Ovary (tissue), 9 donors: ENCODE measurements around the gene IER2. TPM values are rescaled to one million over a fixed set of nuclear protein-coding genes. Genes with fewer than 3 reads are reported as not detected.
"Not testable (repeated sequence)": the region's sequence is repeated elsewhere in the genome, so short reads cannot be mapped to it uniquely, and the experiment has no call there.

Source experiments
- DNase-seq, 5 donors: peaks; one replicate each; pipeline ENCODE4 v3.0.0-alpha.2; 2019 to 2020
- H3K27ac ChIP-seq, 2 donors: fragments of 200-600 bp; one replicate each; pipeline versions ENCODE4 v1.5.1 to v1.8.0; 2019 to 2022
- H3K27me3 ChIP-seq: fragments of 200-600 bp; one replicate; pipeline ENCODE4 v1.8.0; 2022
- H3K36me3 ChIP-seq: fragments of 200-600 bp; sonication (generic); one replicate; pipeline ENCODE4 v1.5.1; 2019
- H3K4me1 ChIP-seq: one replicate; pipeline ENCODE4 v1.8.1; 2013; ENCODE audit warnings: mild to moderate bottlenecking, moderate library complexity; ENCODE audit not compliant: insufficient read depth
- H3K4me3 ChIP-seq: fragments of 200-600 bp; sonication (generic); one replicate; pipeline ENCODE4 v1.5.1; 2017
- H3K9me3 ChIP-seq, 2 donors: fragments of 200-600 bp in 1 of 2; sonication (generic) in 1 of 2; one replicate each; pipeline versions ENCODE4 v1.5.1 to v1.8.1; 2013 to 2019; ENCODE audit warnings: mild to moderate bottlenecking in 1 of 2, moderate library complexity in 1 of 2
- CTCF ChIP-seq, 3 donors: fragments of 450-650 bp in 2 of 3; fragments of 200-600 bp in 1 of 3; IDR thresholded peaks; one replicate each; pipeline versions ENCODE4 v1.5.1 to v1.8.0; 2016 to 2022; ENCODE audit warnings: antibody characterized with exemption in 3 of 3, mild to moderate bottlenecking in 1 of 3
- EP300 ChIP-seq: sonication (generic); formaldehyde crosslinking; IDR thresholded peaks from one replicate; pipeline ENCODE4 v1.6.1; 2017; ENCODE audit warnings: antibody characterized with exemption
- POLR2A ChIP-seq: fragments of 450-650 bp; IDR thresholded peaks from one replicate; pipeline ENCODE4 v1.6.1; 2017; ENCODE audit warnings: antibody characterized with exemption, mild to moderate bottlenecking, moderate library complexity
- WGBS, 3 donors: extraction: QIAGEN DNeasy Blood & Tissue Kit in 1 of 3; methylation state at CpG; one replicate each; pipeline versions ENCODE4 v1.1.5 to v1.1.7; 2013 to 2017; 5-methylcytosine and 5-hydroxymethylcytosine counted together
- intact Hi-C, 4 donors: fragments of 100-400 bp; cut with DNase I; formaldehyde crosslinking; loops; one replicate each; pipeline versions ENCODE4 v1.11.0 to v1.15.1; 2022 to 2023
- polyA plus RNA-seq, 2 donors: library from polyadenylated mRNA; stranded (reverse); fragments of 200-250 nt in 1 of 2; fragments of 350-450 nt in 1 of 2; fragmentation: Illumina TruSeq in 1 of 2; extraction: RNeasy Lipid Tissue Mini Kit (QIAGEN cat#74804) in 1 of 2; gene quantifications; one replicate each; pipeline ENCODE4 v1.2.3, GENCODE V29; 2013 to 2014
- total RNA-seq, 7 donors: library from RNA; depleted of rRNA in 2 of 7; stranded (reverse); fragments of >200 nt in 2 of 7; fragmentation: NEBNext Ultra II Directional in 3 of 7; extraction: Animal tissue kit (Norgen Biotek cat#: 25700) in 3 of 7; gene quantifications; one replicate each; pipeline versions ENCODE4 v1.1.0 to v1.2.4, GENCODE V29; 2016 to 2023
- donor health status: DM: no; HTN: no; CAD: no; lungs with moderate emphysema.
- donor health status: DM: no; HTN: no; CAD: no.
- donor health status: Bipolar disorder and iron deficiency.
- donor health status: DM: yes; HTN: yes; CAD: no.
- donor health status: DM: no; HTN: no; CAD: no.
- donor health status: DM: yes; HTN: yes; CAD: no.

Gene IER2
- total and polyA plus RNA-seq, 9 donors, result 47.4 to 301 (median 79.9) TPM

- Histone ChIP-seq H3K36me3 (no peaks in the 10 kb centered on the region), H3K27me3 (no peaks in the 10 kb centered on the region), H3K4me1 (peaks cover 7% of the 10 kb centered on the region), H3K9me3 (no peaks in the 10 kb centered on the region), H3K27ac (peak overlapping the region; percentile 71 to 73), H3K4me3 (no peak overlapping the region)
- TF ChIP-seq CTCF (IDR thresholded peaks at IDR 0.05), result no peak
- no peak for TF ChIP-seq POLR2A
- no peak for TF ChIP-seq EP300
- no peak for DNase-seq
- 77 to 81% (median 80%) methylated on average over 19 of the region's 19 CpGs for WGBS, 3 donors
- intact Hi-C loops, result loop anchor here in 1 of 4 donors (10.0 kb wide), 1 partner anchor 699 kb away; no protein-coding TSS in a partner anchor
Measured at GRCh38 chr19:13165162-13165997, 15.2 kb downstream of the IER2 start.

GRCh38 chr19:13166151-13166550 is 15.9 kb downstream of the IER2 start:
- H3K36me3 ChIP-seq, H3K27me3 ChIP-seq, H3K4me3 ChIP-seq, DNase-seq, H3K9me3 ChIP-seq, H3K4me1 ChIP-seq, H3K27ac ChIP-seq: not testable (repeated sequence)
- WGBS, 3 donors, result 94 to 96% (median 95%) methylated on average over 3 of the region's 3 CpGs
- intact Hi-C loops, result loop anchor here in 1 of 4 donors (10.0 kb wide), 1 partner anchor 699 kb away; no protein-coding TSS in a partner anchor

GRCh38 chr19:13169769-13170168 is 19.6 kb downstream of the IER2 start:
- Histone ChIP-seq H3K9me3 (no peaks in the 10 kb centered on the region), H3K4me3 (no peak overlapping the region), H3K36me3 (no peaks in the 10 kb centered on the region), H3K4me1 (no peaks in the 10 kb centered on the region), H3K27ac (no peak overlapping the region), H3K27me3 (no peaks in the 10 kb centered on the region)
- no peak for TF ChIP-seq POLR2A
- TF ChIP-seq CTCF (IDR thresholded peaks at IDR 0.05), result no peak
- no peak for TF ChIP-seq EP300
- intact Hi-C loops, result loop anchor here in 1 of 4 donors (10.0 kb wide), 1 partner anchor 695 kb away; no protein-coding TSS in a partner anchor
- 79 to 85% (median 81%) methylated on average over 5 of the region's 5 CpGs for WGBS, 3 donors
- DNase-seq, result no peak

GRCh38 chr19:13171146-13171545 is 20.9 kb downstream of the IER2 start:
- intact Hi-C loops, result no loop called here
- Histone ChIP-seq H3K4me3 (no peak overlapping the region), H3K36me3 (no peaks in the 10 kb centered on the region), H3K27me3 (no peaks in the 10 kb centered on the region), H3K9me3 (no peaks in the 10 kb centered on the region), H3K27ac (no peak overlapping the region), H3K4me1 (no peaks in the 10 kb centered on the region)
- 91 to 93% (median 92%) methylated on average over 7 of the region's 7 CpGs for WGBS, 3 donors
- no peak for DNase-seq
- TF ChIP-seq CTCF (IDR thresholded peaks at IDR 0.05) (no peak), EP300 (no peak), POLR2A (no peak)
